ENCODE measurements around the gene ABLIM1.

The ABLIM1 gene

DNA sequence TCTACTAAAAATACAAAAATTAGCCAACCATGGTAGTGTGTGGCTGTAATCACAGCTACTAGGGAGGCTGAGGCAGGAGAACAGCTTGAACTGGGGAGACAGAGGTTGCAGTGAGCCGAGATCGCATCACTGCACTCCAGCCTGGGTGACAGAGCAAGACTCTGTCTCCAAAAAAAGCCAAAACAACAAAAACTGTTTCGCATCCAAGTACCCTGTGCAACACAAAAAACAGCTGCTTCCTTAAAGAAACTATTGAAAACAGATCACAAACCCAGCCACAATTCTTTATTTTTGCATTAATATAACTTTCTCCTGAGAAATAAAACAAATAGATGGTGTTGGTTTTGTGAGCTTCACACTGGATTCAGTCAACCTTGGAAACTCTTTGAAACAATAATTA lies 141.7 kb downstream of the ABLIM1 start:
- no peak for DNase-seq (ENCODE audit: low read depth)

DNA sequence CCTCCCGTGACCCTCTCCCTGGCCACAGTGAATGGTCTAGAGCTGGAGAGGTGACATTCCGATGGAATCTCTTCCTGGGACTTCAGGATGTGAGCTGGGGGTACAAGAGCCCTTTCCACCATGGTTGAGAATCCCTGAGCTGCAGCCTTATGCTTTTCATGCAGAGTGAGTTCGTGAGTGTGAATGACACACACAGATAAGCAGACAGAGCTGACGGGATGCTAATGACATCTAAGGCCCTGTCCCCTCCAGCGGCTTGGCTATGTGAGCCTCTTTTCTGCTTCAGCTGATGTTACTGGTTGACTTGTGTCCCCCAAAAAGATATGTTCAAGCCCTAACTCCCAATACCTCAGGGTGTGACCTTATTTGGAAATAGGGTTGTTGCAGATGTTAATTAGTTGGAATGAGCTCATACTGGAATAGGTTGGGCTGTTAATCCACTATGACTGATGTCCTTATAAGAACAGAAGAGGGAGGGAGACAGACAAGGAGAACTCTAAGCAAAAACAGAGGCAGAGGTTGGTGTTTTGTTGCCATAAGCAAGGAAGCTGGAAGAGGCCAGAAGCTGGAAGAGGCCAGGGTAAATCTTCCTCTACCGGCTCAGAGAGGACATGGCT lies 142.7 kb downstream of the ABLIM1 start:
- DNase-seq (ENCODE audit: low read depth) = no peak

DNA sequence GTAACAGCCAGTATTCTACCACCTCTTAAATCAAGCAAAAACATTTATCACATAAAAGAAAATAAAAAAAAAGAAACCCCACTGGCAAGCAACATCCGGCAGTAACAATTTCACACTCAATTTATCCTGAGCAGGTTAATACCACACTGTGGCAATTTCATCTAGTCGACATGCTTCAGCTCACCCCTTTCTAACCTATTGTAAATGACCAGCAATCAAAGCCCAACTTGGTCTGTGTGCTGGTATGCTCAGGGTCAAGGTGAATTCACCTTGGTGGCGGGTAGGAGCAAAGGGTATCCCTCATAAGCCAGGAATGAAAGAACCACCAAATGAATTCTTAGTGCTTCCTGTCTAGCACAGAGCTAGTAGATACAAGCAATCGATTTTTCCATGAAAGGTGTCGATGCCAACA lies 144.7 kb downstream of the ABLIM1 start:
- no peak for DNase-seq (ENCODE audit: low read depth)

DNA sequence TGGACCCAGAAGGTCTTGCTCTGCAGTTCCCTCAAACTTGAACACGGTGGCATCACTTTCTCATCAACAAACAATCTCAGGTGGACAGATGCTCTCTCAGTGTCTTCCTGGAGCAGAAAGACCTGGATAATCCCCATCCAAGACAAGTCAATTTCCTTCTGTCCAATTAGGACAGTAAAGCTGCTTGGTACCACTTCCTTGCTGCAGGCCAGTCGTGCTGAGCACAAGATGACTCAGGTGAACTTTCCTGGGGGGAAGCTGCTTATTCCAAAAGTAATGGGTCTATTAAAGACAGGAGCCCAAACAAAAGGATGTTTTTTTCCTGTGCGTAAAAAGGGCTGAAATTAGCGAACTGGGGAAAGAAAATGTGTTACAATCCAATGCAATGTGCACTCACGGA lies 146.2 kb downstream of the ABLIM1 start:
- no peak for DNase-seq (ENCODE audit: low read depth)

DNA sequence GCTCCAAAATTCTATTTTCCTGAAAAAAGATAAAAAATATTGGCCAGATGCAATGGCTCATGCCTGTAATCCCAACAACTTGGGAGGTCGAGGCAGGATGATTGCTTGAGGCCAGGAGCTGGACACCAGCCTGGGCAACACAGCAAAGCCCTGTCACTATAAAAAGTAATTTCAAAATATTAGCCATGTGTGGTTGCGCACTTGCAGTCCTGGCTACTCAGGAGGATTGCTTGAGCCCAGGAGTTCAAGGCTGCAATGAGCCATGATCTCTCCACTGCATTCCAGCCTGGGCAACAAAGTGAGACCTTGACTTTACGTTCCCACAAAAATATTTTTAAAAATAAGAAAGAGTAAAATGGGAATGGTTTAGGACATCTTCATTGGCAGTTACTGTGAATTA lies 149.7 kb downstream of the ABLIM1 start:
- no peak for DNase-seq (ENCODE audit: low read depth)

DNA sequence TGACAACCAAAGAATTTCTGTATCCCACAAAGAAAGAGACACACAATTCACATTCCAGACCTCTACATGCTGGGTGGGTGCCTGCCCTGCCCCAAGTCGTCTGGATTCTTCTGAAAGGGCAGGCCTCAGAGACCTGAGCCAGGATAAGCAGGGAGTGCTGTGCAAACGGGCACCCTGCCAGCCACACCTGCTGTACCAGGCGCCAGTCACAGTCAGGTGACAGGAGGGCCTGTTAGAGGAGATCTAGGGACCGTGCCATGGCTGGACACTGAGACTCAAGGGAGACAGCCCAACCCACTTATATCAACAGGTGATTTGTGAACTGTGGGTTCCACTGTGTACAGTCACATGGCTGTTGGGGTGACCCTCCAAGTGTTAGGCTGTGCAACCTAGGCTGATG lies 150.6 kb downstream of the ABLIM1 start:
- DNase-seq (ENCODE audit: low read depth) = no peak

DNA sequence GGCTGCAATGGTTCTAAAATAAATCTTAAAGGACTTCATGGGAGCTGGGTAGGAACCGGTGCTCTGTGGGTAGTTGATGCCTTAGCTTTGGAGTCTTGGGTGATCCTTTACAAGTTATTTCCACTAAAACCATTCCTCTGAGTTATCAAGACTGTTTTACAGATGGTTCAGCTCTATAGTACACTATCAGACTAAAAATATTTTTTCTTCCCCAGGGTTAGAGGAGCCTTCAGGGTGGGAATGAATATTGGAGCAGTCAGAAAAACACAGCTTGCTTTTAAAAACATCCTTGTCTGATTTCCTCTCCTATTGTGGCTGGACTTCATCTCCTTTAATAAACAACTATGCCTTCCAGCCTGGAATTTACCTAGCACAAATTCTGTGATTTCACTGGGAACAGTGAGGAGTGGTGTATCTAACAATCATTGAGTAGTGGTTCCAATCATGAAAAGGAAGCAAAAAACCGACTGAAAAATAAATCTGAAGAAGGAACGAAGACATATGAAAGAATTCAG lies 151.1 kb downstream of the ABLIM1 start:
- DNase-seq (ENCODE audit: low read depth) = no peak

DNA sequence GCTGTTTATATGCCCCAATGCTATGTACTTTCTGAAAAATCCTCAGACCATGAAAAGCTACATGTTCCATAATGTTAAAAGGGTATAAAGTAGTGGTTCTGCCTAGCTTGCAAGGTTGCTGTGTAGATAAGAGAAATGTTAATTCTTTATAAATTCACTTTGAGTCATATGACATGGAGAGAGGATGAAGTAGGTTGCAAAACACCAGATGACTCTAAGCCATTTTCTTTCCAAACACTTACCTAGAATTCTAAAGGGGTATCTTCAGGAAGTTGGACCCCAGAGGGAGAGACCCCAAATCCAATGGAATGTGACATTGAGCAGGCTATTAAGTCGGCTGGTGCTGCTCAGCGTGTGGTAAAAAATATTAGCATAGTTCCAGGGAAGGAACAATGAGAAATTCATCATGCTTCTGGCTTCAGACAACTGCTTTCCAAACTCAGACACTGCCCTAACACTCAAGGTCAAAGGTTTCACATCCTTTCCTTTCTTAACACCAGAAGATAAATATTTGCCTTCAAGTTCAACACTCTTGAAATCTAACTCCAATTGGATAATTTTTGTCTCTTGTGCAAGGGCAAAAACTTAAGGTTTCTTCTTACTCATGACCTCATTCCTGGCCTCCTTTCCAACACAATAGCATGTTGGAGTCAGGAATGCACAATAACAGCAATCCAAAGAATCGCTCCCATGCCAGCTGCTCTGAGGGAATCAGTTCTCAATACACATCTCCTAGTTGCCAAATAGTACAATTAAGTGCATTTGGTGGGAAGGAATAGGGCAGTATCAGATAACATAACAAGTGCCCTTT lies 153.1 kb downstream of the ABLIM1 start:
- DNase-seq (ENCODE audit: low read depth) = no peak

DNA sequence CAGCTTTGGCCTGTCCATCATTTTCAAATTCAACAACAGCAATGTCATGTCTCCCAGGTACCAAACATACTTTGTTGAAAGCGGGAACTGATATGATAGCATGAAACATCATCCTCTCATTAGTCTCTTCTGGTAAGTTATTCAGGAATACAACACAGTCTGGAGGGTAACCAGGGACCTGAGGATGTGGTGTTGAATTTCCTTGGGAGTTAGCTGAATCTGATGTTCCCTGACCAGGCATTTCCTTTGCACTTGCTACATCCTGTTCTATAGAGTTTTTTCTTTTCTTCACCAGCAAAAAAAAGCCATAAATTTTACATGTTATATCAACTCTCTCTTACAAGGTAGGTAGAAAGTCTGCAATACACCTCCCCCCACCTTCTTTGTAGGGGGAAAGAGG lies 156.0 kb downstream of the ABLIM1 start:
- DNase-seq (ENCODE audit: low read depth) = no peak

DNA sequence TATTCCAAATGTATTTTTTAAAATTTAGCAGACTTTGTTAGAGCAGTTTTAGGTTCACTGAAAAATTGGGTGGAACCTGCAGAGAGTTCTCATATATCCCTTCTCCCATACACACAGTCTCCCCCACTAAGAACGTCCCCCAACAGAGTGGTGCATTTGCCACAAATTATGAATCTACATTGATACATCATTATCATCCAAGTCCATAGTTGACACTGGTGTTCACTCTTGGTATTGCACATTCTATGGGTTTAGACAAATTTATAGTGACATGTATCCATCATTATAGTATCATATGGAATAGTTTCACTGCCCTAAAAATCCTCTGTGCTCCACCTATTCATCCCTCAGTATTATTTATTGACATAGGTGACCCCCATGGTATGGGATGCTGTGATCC lies 156.4 kb downstream of the ABLIM1 start:
- DNase-seq (ENCODE audit: low read depth) = no peak

DNA sequence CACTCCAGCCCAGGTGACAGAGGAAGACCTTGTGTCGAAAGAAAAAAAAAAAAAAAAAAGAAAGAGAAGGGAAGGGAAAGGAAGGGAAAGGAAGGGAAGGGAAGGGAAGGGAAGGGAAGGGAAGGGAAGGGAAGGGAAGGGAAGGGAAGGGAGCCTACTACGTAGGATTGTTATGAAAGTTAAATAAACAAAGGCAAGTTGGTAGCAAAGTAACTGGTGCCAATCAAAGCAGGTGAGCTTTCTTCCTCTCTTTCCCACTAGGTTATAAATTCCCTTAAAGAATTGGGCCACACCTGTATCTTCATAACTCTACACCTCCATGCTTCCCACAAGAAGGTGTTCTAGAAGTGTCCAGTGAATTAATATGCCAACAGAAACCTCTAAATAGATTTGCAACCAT lies 157.4 kb downstream of the ABLIM1 start:
- no peak for DNase-seq (ENCODE audit: low read depth)

DNA sequence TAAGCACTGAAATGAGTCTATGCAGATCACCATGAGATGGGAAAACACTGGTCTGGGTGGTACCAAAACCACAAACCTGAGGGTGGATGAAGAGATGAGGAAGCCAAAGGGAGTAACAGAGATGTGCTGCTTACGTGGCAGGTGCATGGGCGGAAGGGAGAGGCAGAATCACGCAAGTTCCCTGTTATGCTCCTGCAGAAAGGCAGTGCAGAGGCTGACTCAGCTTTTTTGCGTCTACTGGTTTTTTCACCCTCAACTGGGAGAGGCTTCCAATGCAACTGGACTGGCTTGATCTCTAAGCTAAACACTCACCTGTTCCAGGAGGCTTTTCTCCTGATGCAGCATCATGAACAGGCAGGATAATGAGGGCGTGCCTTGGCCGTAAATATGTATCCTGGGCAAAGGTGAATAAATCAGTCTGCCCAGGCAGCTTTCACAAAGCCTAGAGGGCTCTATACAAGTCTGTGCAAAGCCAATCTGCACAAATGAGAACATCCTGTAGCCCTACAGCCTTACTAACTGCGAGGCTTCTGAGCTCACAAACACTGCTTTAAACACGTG lies 158.4 kb downstream of the ABLIM1 start:
- no peak for DNase-seq (ENCODE audit: low read depth)

DNA sequence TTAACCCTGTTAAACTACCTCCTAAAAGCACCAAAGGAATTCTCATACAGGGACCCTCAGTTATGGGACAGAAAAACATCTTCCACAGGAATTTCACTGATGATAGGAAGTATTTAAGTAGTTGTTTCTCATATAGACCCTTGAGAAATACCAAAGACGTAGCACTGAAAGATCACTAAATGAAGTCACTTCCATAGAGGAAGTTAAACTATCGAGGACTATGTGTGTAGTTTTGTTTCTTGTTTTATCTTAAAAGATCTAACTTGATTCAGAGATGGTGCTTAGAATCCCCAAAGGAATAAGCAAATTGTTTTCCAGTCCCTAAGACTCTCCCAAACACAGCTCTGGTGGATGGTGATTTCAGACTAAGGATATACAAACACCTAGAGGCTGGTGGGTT lies 159.0 kb downstream of the ABLIM1 start:
- no peak for DNase-seq (ENCODE audit: low read depth)

DNA sequence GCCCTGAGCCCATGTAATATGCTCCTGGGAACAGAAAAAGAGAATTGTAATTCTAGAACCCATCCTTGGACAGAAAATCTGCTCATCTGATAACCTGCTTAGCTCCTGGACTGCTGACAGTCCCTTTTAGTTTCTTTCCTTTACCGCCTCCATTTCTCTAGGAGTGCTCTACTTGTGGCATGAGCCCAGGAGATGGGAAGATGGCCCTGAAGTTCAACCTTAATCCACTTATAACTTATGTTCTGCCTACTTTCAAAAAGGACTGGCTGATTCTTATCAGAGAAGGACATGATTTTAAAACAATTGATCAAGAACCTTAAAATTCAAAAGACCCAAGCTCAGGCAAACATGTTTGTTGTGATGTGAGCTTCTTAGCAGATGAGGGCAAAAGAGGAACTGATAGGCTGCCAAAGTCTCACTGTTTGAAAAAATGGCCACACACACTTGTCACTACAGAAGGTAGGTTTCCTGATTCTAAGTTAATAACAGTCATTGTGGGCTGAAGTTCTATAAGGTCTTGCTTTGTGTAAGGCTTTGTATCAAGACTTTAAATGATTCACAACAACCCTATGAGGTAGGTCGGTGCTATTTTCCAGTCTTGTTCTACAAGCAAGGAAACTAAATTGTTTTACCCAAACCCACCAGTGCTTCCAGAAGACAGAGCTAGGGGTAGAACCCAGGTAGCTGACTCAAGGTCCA lies 159.5 kb downstream of the ABLIM1 start:
- no peak for DNase-seq (ENCODE audit: low read depth)

DNA sequence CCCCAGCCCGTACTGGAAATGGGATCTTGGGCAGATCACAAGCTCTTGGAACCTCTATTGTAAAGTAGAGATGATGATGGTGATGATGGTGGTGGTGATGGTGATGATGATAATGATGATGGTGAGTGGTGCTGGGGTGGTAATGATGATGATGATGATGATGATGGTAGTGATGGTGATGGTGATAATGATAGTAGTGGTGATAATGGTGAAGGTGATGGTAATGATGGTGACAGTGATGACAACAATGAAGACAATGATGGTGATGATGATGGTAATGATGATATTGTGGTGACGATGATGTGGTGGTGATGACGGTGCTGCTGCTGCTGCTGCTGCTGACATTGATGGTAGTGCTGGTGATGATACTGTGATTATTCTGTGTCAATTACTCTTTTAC lies 162.8 kb downstream of the ABLIM1 start:
- no peak for DNase-seq (ENCODE audit: low read depth)

DNA sequence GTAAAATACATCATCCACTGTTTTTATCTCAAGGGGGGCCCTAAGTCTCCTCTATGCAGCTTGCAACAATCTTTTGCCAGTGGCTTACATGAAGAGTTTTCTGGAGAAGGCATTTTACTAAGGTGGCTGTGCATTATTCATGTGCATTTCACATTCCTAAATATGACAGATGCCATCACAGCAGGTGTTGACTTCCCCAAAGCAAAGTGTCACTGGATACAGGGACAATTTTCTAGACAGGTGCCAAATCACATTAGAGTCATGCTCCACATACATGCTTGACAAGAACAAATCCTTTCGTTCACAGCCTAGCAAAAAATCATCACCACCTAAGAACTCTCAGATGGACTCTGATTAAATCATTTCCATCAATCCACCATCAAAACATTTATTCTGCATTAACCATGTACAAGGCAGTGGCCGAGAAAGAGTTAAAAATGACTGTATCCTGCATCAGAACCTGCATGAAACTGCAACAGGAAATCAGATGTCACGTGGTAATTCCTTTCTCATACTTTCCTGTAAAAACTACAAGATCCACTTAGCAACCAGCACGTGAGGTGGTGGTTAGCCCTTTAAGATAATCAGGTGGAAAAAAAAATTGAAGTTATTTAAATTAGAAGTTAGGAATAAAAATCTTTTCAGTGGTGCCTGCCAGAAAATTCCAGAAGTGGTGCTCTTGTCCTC lies 165.6 kb downstream of the ABLIM1 start:
- no peak for DNase-seq (ENCODE audit: low read depth)

DNA sequence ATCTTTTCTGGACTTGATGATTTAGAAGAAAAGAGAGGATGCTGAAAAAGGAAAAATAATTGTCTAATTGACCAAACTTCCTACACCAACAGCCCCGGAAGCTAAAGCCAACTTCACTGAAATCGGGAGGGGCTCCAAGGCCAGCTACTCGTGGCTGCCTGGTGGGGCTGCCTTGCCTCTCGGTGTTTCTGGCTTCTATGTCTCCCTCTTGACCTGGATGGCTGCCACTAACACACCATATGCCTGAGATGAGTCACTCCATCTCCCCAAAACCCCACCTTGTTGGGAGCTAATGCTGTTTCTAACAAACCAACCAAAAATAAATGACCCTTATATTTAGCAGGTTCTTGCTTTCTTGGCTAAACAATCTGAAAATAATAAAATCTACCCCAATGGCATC lies 166.1 kb downstream of the ABLIM1 start:
- no peak for DNase-seq (ENCODE audit: low read depth)

DNA sequence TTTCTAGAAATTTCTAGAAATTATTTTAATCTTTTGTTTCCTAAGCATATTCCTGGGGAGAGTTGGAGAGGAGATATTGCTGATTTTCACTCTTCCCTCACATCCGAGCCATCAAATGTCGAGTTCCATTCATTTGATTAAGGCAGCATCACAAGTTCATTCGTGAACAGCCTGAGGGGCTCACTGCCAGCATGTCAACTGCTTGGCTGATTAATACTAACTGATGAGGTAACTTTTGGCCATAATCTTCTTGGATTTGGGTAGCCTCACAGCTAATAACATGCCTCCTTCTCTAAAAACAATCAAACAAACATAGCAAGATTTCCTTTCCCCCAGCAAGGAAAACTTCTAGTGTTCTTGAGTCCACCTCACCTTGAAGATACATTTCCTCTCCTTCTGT lies 166.7 kb downstream of the ABLIM1 start:
- DNase-seq (ENCODE audit: low read depth) = no peak

DNA sequence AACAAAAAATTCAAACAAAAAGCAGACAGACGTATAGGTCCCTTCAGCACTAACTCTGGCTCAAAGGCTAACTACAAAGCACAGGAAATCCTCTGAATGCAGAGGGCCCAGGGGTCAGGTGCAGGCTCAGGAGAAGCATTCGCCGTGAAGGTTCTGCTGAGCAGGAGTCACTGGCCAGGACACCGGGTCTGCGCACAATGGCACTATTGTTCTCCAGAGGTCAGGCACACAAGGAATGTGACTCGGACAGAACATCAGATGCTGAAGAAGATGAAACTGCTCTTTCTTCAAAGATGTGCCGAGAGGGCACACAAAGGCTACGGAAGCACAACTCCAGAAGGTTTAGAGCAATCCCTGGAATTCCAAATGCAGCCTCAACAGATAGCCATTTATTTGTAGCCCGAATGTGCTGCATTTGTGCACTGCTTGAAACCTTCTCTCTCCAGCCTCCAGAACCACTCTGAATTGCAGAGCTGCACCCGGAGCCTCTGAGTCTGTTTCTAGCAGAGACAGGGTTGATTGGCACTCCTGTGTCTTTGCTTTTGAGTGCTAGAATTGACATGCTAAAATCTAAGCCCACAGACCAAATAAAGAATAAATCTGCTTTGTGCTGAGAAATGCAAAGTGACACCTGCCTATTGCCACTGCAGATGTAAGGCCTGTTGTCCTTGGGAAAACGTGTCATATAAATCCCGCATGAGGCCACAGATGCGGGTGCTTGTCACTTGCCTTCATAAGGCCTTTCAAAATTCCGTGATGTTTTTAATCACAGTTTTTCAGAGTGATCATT lies 168.4 kb downstream of the ABLIM1 start:
- DNase-seq (ENCODE audit: low read depth) = no peak

DNA sequence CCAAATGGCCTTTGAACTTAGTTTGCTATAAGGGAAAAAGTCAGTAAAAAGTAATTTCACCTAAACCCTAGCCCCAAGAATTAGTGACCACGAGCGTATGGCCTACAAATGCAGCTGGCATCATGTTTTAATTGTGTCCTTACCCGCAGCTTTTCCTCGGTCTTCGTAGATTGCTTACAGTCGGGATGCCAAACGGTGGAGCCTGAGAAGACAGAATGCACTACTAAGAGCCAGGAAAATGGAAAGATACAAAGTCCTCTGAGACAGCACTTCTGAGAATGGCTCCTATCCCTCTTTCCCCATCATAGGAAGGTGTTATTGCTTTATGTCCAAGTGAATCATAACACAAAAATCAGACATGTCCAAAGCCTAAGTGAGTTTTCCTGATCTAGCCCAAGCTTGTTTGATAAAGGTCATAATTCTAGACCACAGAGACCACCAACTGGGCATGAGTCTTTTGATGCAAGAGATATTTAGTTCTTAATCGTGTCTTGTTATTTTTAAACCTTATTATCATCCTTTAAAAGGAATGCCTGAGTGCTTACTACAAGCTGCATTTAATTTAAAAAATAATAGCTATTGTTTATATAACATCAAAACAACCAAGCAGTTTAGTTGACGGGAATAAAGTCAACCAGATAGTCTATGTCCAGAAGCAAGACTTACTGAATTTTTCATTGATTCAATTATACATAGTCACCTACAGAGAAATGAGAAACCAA lies 170.1 kb downstream of the ABLIM1 start:
- no peak for DNase-seq (ENCODE audit: low read depth)

Data from stimulated activated CD8-positive, alpha-beta memory T cell treated with anti-CD3 and anti-CD28 coated beads, Interleukin-12 subunit alpha, Interleukin-12 subunit beta, amount 100 ng/mL, for 1 hour (primary cell).